ENCODE data around the gene DDX10. TPM values are rescaled to one million over a fixed set of nuclear protein-coding genes. Genes with fewer than 3 reads are reported as not detected.
A peak's percentile ranks its signal among the peaks of the same experiment; 100 is the strongest.
"Not testable (repeated sequence)": the region's sequence is repeated elsewhere in the genome, so short reads cannot be mapped to it uniquely, and the experiment has no call there.

Gene DDX10
- total RNA-seq (2014; rRNA removed; shearing (Covaris generic); ENCODE audit: low replicate concordance) = 12.8 and 18.9 TPM in 2 replicates

- peaks cover 5% of the 10 kb centered on the region for H3K36me3 ChIP-seq
- peak within 1 kb of the TSS; percentile 87 for H3K4me3 ChIP-seq
- no peaks in the 10 kb centered on the region for H3K9me3 ChIP-seq
- peak; percentile 96 for DNase-seq
- H3K27me3 ChIP-seq = no peaks in the 10 kb centered on the region
Observed at GRCh38 chr11:108664730-108665525, at the start of gene DDX10. Gene DDX10 (plus strand): TSS chr11:108665069. CDS start chr11:108665154, 85 bp downstream.

- H3K36me3 ChIP-seq = no peaks in the 10 kb centered on the region
- H3K27me3 ChIP-seq = no peaks in the 10 kb centered on the region
- H3K4me3 ChIP-seq = no peak overlapping the region
- no peaks in the 10 kb centered on the region for H3K9me3 ChIP-seq
- peak; percentile 58 for DNase-seq
Observed at GRCh38 chr11:108616549-108616948, 48.3 kb upstream of the DDX10 start.

- H3K4me3 ChIP-seq = no peak overlapping the region
- no peaks in the 10 kb centered on the region for H3K9me3 ChIP-seq
- DNase-seq = no peak
- H3K27me3 ChIP-seq = no peaks in the 10 kb centered on the region
- H3K36me3 ChIP-seq = no peaks in the 10 kb centered on the region
Observed at GRCh38 chr11:108617055-108617454, 47.8 kb upstream of the DDX10 start.

- DNase-seq = no peak
- Histone ChIP-seq H3K27me3 (no peaks in the 10 kb centered on the region), H3K9me3 (no peaks in the 10 kb centered on the region), H3K36me3 (no peaks in the 10 kb centered on the region), H3K4me3 (no peak overlapping the region)
Observed at GRCh38 chr11:108618529-108618928, 46.3 kb upstream of the DDX10 start.

- no peaks in the 10 kb centered on the region for H3K36me3 ChIP-seq
- H3K27me3 ChIP-seq = no peaks in the 10 kb centered on the region
- no peak overlapping the region for H3K4me3 ChIP-seq
- no peak for DNase-seq
- no peaks in the 10 kb centered on the region for H3K9me3 ChIP-seq
Observed at GRCh38 chr11:108620958-108621772, 43.7 kb upstream of the DDX10 start.

GRCh38 chr11:108622341-108622740 lies 42.5 kb upstream of the DDX10 start:
- no peak for DNase-seq
- Histone ChIP-seq H3K9me3 (no peaks in the 10 kb centered on the region), H3K27me3 (no peaks in the 10 kb centered on the region), H3K4me3 (no peak overlapping the region), H3K36me3 (no peaks in the 10 kb centered on the region)

GRCh38 chr11:108624196-108624925 lies 40.5 kb upstream of the DDX10 start:
- no peaks in the 10 kb centered on the region for H3K9me3 ChIP-seq
- DNase-seq = no peak
- no peak overlapping the region for H3K4me3 ChIP-seq
- H3K27me3 ChIP-seq = no peaks in the 10 kb centered on the region
- no peaks in the 10 kb centered on the region for H3K36me3 ChIP-seq

- no peaks in the 10 kb centered on the region for H3K27me3 ChIP-seq
- no peak for DNase-seq
- no peak overlapping the region for H3K4me3 ChIP-seq
- H3K36me3 ChIP-seq = no peaks in the 10 kb centered on the region
- H3K9me3 ChIP-seq = no peaks in the 10 kb centered on the region
Observed at GRCh38 chr11:108628326-108628725, 36.5 kb upstream of the DDX10 start.

- Histone ChIP-seq H3K27me3 (no peaks in the 10 kb centered on the region), H3K4me3 (no peak overlapping the region), H3K9me3 (no peaks in the 10 kb centered on the region), H3K36me3 (no peaks in the 10 kb centered on the region)
- DNase-seq = no peak
Observed at GRCh38 chr11:108628812-108629211, 36.1 kb upstream of the DDX10 start.

GRCh38 chr11:108629274-108629673 lies 35.6 kb upstream of the DDX10 start:
- H3K4me3 ChIP-seq = no peak overlapping the region
- no peak for DNase-seq
- no peaks in the 10 kb centered on the region for H3K36me3 ChIP-seq
- no peaks in the 10 kb centered on the region for H3K27me3 ChIP-seq
- no peaks in the 10 kb centered on the region for H3K9me3 ChIP-seq

GRCh38 chr11:108632041-108632704 lies 32.7 kb upstream of the DDX10 start:
- no peaks in the 10 kb centered on the region for H3K36me3 ChIP-seq
- no peaks in the 10 kb centered on the region for H3K9me3 ChIP-seq
- DNase-seq = no peak
- H3K27me3 ChIP-seq = no peaks in the 10 kb centered on the region
- H3K4me3 ChIP-seq = no peak overlapping the region

GRCh38 chr11:108635106-108635505 lies 29.8 kb upstream of the DDX10 start:
- no peak for DNase-seq
- no peak overlapping the region for H3K4me3 ChIP-seq
- no peaks in the 10 kb centered on the region for H3K27me3 ChIP-seq
- no peaks in the 10 kb centered on the region for H3K9me3 ChIP-seq
- no peaks in the 10 kb centered on the region for H3K36me3 ChIP-seq

GRCh38 chr11:108636222-108636621 lies 28.6 kb upstream of the DDX10 start:
- no peak overlapping the region for H3K4me3 ChIP-seq
- H3K9me3 ChIP-seq = no peaks in the 10 kb centered on the region
- H3K27me3 ChIP-seq = no peaks in the 10 kb centered on the region
- no peaks in the 10 kb centered on the region for H3K36me3 ChIP-seq
- DNase-seq = no peak

- no peak overlapping the region for H3K4me3 ChIP-seq
- no peak for DNase-seq
- H3K36me3 ChIP-seq = no peaks in the 10 kb centered on the region
- H3K9me3 ChIP-seq = no peaks in the 10 kb centered on the region
- no peaks in the 10 kb centered on the region for H3K27me3 ChIP-seq
Observed at GRCh38 chr11:108639146-108639545, 25.7 kb upstream of the DDX10 start.

GRCh38 chr11:108641752-108642151 lies 23.1 kb upstream of the DDX10 start:
- not testable (repeated sequence) for H3K36me3 ChIP-seq, H3K9me3 ChIP-seq, H3K4me3 ChIP-seq, H3K27me3 ChIP-seq, DNase-seq

- H3K27me3 ChIP-seq = no peaks in the 10 kb centered on the region
- no peak for DNase-seq
- H3K36me3 ChIP-seq = no peaks in the 10 kb centered on the region
- no peaks in the 10 kb centered on the region for H3K9me3 ChIP-seq
- no peak overlapping the region for H3K4me3 ChIP-seq
Observed at GRCh38 chr11:108643974-108644373, 20.9 kb upstream of the DDX10 start.

GRCh38 chr11:108645970-108646369 lies 18.9 kb upstream of the DDX10 start:
- DNase-seq = no peak
- Histone ChIP-seq H3K9me3 (no peaks in the 10 kb centered on the region), H3K4me3 (no peak overlapping the region), H3K27me3 (no peaks in the 10 kb centered on the region), H3K36me3 (no peaks in the 10 kb centered on the region)

Measured in MG63 (cell line).